ENCODE results near the gene GRK5. TPM values are rescaled to one million over a fixed set of nuclear protein-coding genes. Genes with fewer than 3 reads are reported as not detected.

Gene GRK5
- total RNA-seq, 1 experiment from 2014 or later: 58.2 TPM

DNA sequence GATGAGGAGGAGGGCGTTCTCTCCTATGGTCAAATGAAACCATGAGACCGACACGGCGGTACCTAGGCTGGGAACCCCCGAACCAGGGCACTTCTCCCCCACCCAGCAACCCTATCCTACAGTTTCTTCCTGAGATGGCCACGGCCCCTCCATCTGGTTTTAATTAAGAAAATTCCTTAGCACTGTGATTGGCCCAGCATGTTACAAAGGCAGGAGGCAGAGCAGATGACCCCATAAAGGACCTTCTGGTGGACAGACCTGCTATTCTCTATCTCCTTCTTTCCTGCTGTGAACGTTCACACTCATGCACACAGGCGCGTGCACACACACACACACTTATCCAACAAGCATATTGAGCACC is 205.7 kb downstream of the GRK5 start:
- H3K4me3 ChIP-seq (ENCODE audit: low read depth, low read length, poor library complexity, severe bottlenecking): no peak overlapping the region
- no TSS peak for BruUV-seq (replicated peaks)
- H3K9me3 ChIP-seq (ENCODE audit: low read depth, low read length, poor library complexity, severe bottlenecking): no peaks in the 10 kb centered on the region
- intact Hi-C loops (cut with micrococcal nuclease; ENCODE audit: unreplicated experiment): no loop called here
- TF ChIP-seq, protein P1, sequence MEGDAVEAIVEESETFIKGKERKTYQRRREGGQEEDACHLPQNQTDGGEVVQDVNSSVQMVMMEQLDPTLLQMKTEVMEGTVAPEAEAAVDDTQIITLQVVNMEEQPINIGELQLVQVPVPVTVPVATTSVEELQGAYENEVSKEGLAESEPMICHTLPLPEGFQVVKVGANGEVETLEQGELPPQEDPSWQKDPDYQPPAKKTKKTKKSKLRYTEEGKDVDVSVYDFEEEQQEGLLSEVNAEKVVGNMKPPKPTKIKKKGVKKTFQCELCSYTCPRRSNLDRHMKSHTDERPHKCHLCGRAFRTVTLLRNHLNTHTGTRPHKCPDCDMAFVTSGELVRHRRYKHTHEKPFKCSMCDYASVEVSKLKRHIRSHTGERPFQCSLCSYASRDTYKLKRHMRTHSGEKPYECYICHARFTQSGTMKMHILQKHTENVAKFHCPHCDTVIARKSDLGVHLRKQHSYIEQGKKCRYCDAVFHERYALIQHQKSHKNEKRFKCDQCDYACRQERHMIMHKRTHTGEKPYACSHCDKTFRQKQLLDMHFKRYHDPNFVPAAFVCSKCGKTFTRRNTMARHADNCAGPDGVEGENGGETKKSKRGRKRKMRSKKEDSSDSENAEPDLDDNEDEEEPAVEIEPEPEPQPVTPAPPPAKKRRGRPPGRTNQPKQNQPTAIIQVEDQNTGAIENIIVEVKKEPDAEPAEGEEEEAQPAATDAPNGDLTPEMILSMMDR (conservative IDR thresholded peaks at IDR 0.05; ENCODE audit: low read depth, low read length): no peak
- no peak for TF ChIP-seq EZH2 (IDR thresholded peaks at IDR 0.05; ENCODE audit: borderline replicate concordance, low read depth, low read length, poor library complexity, severe bottlenecking)
- H3K4me1 ChIP-seq (ENCODE audit: insufficient read depth, low read length, poor library complexity, severe bottlenecking): peaks cover 4% of the 10 kb centered on the region
- H3K36me3 ChIP-seq (ENCODE audit: insufficient read depth, low read length, poor library complexity, severe bottlenecking): no peaks in the 10 kb centered on the region
- DNase-seq (ENCODE audit: low spot score): no peak
- ChIA-PET CTCF (no interaction called here), POLR2A (ENCODE audit: low non-redundant PET) (no interaction called here)
- no peaks in the 10 kb centered on the region for H3K27me3 ChIP-seq (replicated peaks; ENCODE audit: insufficient read depth, low read depth, low read length, poor library complexity)
- H3K27ac ChIP-seq (ENCODE audit: low read depth, low read length, poor library complexity, severe bottlenecking): no peak overlapping the region

DNA sequence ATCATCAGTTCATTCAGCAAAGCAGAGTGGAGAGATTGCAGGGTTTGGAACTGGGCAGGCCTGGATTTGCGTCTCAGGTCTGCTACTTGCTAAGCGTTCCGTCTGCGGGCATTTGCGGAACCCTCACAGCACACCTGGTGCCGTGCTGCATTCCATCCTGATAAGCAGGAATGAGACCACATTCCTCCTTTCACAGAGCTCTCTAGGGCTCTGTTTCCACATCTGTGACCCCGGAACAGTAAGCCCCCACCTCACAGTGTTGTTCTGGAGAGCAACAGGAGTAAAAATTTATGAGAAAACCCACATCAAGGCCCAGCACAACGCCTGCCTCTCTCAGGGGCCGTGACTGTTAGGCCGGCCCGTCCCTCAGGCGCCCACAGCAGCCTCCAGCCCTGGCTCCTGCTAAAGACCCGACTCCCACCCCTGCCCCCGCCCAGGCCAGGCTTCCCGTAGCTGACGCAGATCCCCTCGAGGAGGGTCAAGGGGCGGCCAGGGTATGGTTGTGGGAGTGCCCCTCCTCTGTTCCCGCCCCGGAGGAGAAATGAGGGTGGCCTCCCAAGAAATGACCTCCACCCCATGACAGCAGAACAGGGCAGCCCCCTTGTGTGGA is 206.2 kb downstream of the GRK5 start:
- no TSS peak for BruUV-seq (replicated peaks)
- H3K27ac ChIP-seq (ENCODE audit: low read depth, low read length, poor library complexity, severe bottlenecking): no peak overlapping the region
- H3K4me3 ChIP-seq (ENCODE audit: low read depth, low read length, poor library complexity, severe bottlenecking): no peak overlapping the region
- H3K9me3 ChIP-seq (ENCODE audit: low read depth, low read length, poor library complexity, severe bottlenecking): no peaks in the 10 kb centered on the region
- DNase-seq (ENCODE audit: low spot score): no peak
- intact Hi-C loops (cut with micrococcal nuclease; ENCODE audit: unreplicated experiment): no loop called here
- no peaks in the 10 kb centered on the region for H3K27me3 ChIP-seq (replicated peaks; ENCODE audit: insufficient read depth, low read depth, low read length, poor library complexity)
- POLR2A ChIA-PET (ENCODE audit: low non-redundant PET): no interaction called here
- TF ChIP-seq, protein P1 (conservative IDR thresholded peaks at IDR 0.05; ENCODE audit: low read depth, low read length): no peak
- no peak for TF ChIP-seq EZH2 (IDR thresholded peaks at IDR 0.05; ENCODE audit: borderline replicate concordance, low read depth, low read length, poor library complexity, severe bottlenecking)
- CTCF ChIA-PET: no interaction called here
- H3K36me3 ChIP-seq (ENCODE audit: insufficient read depth, low read length, poor library complexity, severe bottlenecking): no peaks in the 10 kb centered on the region
- peaks cover 4% of the 10 kb centered on the region for H3K4me1 ChIP-seq (ENCODE audit: insufficient read depth, low read length, poor library complexity, severe bottlenecking)

DNA sequence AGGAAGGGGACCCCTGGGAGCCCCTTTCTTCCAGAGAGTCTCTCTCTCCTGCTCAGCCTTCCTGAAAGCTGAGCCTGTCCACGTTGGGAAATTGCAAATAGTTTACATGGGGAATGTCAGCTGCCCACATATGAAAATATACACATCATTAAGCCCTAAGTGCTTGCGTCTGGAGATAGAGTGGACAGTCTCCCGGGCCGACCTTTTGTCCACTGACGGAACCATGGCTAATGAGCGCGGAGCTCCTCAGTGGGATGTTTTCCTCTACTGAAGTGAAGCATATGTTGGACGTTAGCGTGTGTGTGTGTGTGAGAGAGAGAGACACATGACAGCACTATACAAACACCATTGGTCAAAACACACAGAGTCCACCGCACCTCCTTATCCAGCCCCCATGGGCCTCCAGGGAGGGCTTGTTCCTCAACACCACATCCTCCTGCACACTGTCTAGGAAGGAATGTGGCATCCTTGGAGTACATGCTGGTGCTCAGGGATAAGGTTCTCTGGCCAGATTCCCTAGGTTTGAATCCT is 206.8 kb downstream of the GRK5 start:
- BruUV-seq (replicated peaks): no TSS peak

More for the DNA sequence above, 206.8 kb downstream of the GRK5 start:
- Histone ChIP-seq H3K4me3 (ENCODE audit: low read depth, low read length, poor library complexity, severe bottlenecking) (no peak overlapping the region), H3K27ac (ENCODE audit: low read depth, low read length, poor library complexity, severe bottlenecking) (no peak overlapping the region), H3K4me1 (ENCODE audit: insufficient read depth, low read length, poor library complexity, severe bottlenecking) (peaks cover 4% of the 10 kb centered on the region), H3K9me3 (ENCODE audit: low read depth, low read length, poor library complexity, severe bottlenecking) (no peaks in the 10 kb centered on the region), H3K36me3 (ENCODE audit: insufficient read depth, low read length, poor library complexity, severe bottlenecking) (no peaks in the 10 kb centered on the region), H3K27me3 (replicated peaks; ENCODE audit: insufficient read depth, low read depth, low read length, poor library complexity) (no peaks in the 10 kb centered on the region)
- TF ChIP-seq EZH2 (IDR thresholded peaks at IDR 0.05; ENCODE audit: borderline replicate concordance, low read depth, low read length, poor library complexity, severe bottlenecking): no peak
- TF ChIP-seq, protein P1 (conservative IDR thresholded peaks at IDR 0.05; ENCODE audit: low read depth, low read length): no peak
- intact Hi-C loops (cut with micrococcal nuclease; ENCODE audit: unreplicated experiment): no loop called here
- DNase-seq (ENCODE audit: low spot score): no peak
- ChIA-PET POLR2A (ENCODE audit: low non-redundant PET) (no interaction called here), CTCF (interaction anchor here (0.8 kb wide), 1 partner anchor 214 kb away, joined by 7 read pairs; no protein-coding TSS in a partner anchor)
